NCI-H82 treated with DMSO at 0.1 percent for 48 hours (cell line): ENCODE results near the gene PRR7.

ENCODE experiments used
- DNase-seq: peaks from one replicate; lab custom pipeline; 2025; ENCODE audit not compliant: unreplicated experiment; lab: John Stamatoyannopoulos, UW

PRR7 gene

DNA sequence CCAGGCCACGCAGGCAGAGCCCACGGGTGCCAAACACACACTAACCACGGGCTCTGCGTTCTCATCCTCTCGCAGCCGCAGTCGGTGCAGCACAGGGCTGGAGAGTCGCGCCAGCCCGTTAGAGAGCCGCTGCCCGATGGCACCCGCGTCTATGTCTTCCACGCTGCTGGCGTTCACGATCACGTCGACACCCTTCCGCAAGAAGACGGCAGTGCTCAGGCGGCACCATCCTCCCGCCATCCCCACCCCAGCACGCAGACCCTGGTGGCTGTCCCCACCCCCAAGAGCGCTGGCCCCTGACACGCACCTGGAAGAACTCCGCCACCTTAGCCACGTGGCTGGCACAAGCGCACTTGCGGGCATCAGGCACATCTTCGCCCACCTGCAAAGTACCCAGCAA is 20.8 kb downstream of the PRR7 start:
- DNase-seq: no peak

DNA sequence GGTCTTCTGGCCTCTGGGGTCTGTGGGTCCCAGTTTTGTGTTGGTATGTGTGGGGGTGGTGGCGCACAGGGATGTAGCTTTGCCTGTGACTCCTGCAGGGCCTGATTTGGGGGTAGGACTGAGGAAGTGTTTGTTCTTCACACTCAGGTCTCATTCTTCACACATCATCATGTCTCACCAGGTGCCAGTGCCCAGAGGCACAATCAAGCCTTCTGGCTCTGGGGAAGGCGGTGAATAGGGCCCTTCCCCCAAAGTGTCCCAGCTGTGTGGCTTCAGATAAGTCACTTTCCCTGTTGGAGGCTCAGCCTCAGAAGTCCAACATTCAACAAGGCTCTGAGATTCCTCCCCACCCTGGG is 21.7 kb downstream of the PRR7 start:
- no peak for DNase-seq

DNA sequence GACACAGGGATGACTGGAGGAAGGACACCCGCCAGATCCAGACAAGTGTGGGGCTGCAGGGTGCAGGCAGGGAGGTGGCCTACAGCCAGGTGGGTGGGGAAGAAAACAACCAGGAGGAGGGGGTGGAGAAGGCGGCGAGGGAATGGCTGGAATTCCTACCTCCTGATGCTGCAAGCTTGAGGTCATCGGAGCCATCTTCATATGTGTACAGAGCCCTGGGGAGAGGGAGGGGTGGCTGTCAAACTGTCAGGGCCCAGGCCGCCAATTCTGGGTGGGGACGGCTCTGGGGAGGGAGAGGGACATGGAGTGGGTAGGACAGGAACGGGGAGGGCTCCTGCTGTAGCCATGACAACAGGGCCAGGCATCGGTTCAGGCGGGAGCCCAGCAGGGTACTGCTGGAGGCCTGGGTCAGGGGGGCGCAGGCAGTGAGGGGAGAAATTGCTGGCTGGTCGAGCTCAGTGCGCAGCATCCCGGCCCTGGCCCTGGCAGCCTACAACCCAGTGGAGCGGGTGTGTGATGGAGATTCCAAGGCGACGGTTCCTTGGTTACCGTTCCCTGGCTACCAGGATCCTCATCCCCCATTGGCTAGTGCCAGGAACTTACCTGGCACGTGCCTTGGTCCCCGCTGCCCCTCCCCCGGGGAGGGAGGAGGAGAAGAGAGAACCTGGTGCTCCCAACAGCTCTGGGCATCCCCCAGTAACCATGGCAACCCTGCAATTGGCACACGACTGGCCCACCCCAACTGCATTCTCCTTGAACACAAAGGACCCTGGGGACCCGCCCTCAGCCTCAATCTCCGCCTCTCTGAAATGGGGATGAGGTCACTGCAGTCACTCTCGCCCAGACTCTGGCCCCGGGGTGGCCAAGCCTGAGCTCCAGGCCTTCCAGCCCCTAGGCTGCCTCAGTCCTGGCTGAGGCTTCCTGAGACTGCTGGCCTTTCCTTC is 22.3 kb downstream of the PRR7 start:
- DNase-seq: no peak

DNA sequence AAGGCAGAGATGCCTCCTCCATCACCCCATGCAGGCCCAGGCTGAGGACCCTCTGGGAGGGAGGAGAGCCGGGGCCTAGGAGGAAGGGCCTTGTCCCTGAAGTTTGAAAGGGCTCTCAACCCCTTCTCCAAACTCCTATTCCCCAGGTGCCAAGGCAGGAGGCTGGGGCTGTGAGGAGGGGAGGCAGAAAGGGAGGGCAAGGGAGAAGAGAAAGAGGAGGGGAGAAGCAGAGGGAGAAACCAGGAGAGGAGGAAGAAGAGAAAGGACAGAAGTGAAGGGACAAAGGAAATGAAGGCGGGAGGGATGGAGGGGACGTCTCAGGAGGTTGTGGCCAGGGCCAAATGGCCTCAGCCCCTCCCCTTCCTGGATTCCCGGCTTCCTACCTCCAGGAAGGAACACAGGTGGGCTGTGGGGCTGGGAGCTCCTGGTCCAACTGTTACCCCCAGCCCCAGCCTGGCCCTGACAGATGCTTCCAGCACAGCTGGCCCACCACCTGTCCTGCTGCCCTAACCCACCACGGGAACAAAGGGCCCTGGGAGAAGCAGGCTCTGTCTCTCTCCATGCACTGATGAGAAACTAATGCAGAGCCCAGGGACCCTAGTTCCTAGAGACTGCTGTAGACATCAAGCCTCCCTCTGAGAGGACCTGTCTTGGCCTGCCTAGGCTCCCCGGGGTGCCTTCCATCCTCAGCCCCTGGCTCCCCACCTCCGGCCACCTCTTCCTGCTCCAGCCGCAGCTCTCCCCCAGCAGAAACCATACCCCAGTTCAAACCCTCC is 23.3 kb downstream of the PRR7 start:
- no peak for DNase-seq

DNA sequence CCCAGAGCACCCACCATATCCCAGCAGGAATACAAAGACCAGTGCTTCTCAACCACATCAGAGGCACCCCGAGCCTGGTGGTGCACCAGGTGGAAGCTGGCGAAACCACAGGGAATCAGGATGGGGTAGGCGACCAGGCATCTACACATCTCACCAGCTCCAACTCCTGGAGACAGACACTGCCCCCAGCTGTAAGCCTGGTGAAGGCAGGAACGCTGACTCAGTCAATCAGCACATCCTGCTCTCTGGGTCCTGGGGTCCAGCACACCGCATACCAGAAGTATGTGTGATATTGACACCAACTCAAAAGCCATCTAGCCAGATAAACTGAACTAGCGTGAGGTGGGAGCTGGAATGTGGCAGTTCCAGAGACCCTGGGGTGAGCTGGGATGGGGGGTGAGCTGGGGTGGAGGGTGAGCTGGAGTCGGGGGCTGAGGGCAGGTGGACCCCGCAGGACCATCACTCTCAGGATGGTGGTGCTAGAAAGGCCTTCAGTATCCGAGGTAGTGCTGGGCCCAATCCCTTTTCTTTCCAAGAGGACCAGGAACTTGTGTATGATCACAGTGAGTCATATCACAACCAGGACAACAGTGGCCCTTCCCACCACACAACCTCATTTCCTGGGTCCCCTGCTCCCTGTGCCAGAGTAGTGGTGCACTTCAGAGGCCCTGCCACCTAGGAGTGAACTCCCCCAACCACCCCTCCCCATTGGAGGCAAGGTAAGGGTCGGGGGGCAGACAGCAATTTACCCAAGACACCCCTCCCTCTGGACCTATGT is 24.3 kb downstream of the PRR7 start:
- DNase-seq: no peak

DNA sequence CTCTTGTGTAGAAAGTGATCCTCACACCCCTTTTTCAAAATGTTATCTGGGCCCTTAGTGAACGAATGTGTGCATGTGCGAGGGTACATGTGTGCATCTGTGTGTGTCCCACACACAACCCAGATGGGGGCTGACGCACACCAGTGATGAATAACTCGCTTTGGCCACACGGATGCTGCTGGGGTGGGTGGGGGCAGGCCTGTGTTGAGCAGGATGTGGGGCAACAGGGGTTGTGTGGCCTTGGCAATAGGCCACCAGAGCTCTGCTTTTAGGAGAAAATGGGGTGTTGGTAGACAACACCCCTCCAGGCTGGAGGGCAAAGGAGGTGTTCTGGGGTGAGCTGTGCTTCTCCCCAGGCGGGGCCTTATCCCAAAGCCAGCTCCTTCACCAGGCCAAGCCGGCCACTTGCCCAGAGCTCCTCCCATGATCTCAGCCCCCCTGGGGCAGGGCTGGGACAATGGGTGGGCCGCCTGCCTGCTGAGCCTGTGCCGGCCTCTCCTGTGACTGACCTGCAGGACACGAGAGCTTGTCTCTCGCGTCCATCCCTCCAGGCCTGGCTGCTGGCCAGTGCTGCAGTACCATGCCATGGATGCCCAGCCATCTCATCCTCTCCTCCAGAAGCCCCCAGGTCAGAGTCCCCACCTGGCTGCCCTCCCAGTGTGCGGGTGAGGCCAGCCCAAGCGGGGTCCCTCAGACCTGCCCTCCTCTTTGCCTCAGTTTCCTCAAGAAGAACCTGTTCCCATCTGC is 25.2 kb downstream of the PRR7 start:
- no peak for DNase-seq

DNA sequence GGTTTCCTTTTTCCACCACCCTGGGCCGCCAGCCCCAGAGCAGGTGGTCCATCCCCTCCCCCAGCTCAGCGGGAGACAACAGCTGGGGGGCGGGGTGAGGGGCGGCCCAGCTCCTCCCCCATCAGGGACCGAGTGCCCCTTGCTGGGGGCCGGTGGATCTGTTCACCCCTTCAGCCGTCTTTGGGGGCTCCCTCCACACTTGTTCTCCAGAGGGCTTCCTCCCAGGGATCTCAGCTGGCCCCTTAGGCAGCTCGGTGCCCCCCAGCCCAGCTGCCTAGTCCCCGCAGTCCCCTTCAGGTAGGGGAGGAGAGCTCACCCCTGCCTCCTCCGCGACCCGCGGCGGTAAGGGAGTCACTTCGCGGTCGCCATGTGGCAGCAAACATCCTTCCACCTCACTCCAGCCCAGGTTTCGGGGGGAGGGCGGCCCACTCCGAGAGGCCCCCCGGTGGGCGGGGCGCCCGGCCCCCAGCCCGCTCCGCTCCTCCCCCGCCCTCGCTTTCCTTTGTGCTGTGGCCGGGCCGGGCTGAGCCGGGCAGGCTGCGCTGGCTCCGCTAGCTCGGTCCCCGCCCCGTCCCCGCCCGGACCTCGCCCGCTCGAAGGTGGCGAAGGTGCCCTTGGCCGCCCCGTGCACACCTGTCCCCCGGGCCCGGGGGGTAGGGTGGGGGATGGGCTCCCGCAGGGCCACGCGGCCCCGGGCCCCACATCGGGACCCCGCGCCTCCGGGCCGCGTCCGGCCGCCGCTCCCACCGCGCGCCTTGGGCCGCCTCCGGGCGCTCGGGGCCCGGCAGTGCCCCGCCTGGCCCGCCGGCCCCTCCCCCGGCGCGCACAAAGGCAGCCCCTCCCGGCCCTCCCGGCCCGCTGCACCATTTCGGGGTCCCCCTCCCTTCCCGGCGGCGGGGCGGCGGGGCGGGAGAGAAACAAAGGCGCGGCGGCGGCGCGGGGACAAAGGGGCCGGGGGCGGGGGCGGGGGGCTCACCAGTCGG is 26.1 kb downstream of the PRR7 start:
- DNase-seq: peak; percentile 36

DNA sequence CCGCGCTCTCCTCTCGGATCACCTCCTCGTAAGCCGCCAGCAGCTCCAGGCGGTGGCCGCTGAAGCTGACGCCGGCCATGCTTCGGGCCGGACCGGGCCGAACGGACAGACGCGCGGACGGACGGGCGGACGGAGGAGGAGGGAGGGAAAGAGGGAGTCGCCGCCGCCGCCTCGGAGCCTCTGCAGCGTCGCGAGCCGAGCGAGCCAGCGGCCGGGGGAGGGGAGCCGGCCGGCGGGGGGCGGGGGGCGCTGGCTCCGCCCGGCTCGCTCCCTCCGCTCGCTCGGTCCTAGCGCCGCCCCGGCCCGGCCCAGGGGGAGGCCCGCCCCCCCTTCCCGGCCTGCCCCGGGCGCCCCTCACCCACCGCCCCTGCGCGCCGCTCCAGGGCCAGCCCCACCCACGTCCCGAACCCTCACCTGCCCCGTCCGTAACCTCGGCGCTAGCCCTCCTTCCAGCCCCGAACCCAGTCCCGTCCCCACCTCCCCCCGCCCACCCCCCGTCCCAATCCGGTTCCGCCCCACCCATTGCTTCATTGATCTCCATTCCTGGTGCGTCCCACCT is 26.9 kb downstream of the PRR7 start, which contains the start of gene DBN1:
DBN1 (minus strand) TSS at position 192 of the 559 bp plus-strand sequence; CDS start at position 79, 113 bp downstream.
- DNase-seq: peak; percentile 23

DNA sequence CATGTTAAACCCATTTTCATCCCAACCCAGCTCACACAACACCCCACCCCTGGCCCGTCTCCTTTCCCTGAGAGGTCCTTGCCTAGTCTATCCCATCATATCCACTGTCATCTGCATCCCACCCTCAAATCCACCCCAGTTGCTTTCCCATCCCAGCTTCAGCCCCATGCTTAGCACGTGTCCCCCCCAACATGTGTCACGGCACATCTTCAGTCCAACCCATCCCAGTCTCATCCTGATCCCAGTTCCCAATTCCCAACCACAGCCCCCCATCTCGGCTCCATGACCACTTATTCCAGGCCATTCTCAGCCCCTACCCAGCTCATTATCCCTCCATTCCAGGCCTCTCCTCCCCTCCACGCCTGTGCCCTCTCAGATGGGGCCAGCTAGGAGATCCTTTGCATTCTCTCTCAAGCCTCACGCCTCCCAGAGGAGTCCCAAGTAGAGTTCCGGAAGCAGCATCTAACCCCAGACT is 27.4 kb downstream of the PRR7 start:
- no peak for DNase-seq

DNA sequence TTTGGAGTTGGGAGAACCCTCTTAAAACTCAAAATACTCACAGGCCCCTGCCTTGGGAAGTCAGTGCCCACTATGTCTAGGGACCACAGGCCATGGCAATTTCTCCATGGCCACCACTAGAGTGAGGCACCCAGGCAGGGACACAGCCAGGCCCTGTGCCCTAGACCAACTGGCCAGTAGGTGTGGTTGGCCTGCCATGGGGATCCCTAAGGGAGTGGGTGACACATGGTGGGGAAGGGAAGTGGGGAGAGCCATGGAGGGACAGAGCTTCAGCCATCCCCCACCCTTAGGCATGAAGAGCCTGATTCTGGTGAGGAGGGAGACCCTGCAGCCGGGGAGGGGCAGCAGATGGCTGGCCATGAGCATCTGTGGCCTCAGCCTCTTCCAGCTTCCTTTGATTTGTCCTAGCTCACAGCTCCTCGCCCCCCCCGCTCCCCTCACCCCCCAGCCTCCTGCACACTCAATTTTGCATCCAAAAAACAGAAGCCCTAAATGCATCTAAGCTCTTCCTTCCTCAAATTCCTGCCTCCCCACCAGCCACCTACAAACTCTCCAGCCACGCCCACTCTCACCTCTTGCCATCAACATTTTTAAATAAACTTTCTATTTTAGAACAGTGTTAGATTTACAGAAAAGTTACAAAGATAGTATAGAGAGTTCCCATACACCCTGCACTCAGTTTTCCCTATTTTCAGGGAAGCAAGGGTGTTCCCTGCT is 28.4 kb downstream of the PRR7 start:
- peak; percentile 7 for DNase-seq

DNA sequence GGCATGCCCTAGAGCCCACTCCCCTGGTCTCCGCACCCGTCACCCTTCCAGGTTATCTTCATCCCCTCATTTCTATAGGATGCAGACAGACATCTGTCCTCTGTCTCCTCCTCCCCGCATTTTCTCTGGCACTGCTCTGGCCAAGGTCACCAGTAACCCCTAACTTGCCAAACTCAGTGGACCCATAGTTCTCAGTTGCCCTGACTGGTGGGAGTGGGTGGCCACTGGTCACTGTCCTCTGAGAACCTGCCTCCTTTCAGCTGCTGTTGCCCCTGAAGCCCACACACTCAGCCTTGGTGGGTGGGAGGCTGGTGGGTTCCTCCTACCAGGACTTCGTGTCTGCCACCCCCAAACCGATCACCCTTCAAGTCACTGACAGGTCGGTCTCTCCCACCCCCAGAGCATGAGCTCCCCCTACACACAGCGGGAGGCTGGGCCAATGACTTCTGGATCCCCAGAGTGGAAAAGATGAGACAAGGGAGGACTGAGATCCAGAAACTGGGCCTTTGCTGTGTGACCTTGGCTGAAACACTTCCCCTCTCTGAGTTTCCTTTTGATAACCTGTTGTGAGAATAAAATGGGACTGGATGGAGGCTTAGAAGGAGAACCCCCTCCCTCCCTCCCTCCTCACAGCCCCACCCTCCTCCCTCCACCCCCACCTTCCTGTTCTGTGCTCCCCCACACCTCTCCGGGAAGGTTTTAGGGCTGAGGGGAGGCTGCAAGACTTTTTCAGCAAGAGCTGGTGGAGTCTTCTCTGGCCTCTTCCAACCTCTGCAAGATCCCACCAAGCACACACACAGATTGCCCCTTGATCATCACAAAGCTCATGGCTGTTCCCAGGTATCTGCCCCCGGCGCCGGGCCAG is 29.2 kb downstream of the PRR7 start:
- no peak for DNase-seq

DNA sequence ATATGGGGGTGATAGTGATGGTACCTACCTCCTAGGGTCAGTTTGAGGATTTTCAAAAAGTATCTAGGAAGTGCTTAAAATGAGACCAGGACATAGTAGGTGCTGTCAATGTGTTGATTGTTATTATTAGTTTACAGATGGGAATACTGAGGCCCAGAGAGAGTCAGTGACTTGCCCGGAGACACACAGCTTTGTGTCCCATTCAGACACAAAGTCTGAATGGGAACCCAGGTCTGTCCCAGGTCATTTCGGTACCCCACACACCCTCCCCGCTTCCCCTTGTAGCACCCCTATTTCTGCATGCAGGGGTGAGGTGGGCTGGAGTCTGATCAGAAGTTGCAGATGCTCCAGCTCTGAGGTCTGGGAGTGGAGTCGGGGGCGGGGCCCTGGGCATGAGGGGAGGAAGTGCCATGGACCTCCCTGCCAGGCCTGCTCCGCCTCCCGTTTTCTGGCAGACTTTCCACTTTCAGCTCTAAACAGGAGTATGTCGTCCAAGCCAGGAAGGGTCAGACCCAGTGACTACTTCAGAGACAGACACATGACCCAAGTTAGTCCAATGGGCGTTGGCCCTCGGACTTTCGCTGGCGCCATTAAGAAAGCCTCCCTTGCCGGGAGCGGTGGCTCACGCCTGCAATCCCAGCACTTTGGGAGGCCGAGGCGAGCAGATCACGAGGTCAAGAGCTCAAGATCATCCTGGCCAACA is 30.1 kb downstream of the PRR7 start:
- no peak for DNase-seq

DNA sequence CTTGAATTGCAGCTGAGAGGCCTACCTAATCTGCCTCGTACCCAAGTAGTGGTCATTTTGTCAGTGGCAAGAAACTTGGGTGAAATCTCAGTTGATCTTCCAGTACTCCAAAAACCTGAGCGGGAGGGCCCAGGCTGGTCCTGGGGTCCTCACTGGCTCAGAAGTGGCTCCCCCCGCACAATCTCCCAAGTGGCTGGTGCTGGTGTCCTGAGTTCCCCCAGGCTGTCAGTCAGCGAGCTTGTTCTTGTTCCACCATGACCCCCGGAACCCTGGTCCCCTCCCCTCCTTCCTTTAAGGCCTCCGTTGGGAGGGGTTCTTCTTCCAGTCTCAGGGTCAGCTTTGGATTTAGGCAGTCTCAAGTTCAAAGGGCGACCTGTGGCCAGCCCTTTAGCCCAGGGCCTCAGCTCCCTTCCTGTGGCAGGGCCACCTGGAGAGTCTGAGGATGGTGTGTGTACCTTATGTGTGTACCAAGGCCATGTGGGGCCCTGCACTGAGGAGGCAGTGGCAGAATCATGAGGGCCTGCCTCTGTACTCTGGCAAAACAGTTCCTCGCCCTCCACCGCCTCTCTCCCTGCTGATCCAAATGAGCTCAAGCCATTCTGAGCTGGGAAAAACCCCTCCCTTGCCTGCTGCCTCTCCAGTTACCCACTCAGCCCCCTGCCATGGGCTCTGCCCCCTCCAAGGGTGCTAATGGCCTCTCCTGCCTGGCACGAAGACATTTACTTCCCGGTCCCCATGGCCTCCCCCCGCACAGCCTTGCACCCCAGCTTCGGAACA is 31.3 kb downstream of the PRR7 start:
- DNase-seq: no peak

DNA sequence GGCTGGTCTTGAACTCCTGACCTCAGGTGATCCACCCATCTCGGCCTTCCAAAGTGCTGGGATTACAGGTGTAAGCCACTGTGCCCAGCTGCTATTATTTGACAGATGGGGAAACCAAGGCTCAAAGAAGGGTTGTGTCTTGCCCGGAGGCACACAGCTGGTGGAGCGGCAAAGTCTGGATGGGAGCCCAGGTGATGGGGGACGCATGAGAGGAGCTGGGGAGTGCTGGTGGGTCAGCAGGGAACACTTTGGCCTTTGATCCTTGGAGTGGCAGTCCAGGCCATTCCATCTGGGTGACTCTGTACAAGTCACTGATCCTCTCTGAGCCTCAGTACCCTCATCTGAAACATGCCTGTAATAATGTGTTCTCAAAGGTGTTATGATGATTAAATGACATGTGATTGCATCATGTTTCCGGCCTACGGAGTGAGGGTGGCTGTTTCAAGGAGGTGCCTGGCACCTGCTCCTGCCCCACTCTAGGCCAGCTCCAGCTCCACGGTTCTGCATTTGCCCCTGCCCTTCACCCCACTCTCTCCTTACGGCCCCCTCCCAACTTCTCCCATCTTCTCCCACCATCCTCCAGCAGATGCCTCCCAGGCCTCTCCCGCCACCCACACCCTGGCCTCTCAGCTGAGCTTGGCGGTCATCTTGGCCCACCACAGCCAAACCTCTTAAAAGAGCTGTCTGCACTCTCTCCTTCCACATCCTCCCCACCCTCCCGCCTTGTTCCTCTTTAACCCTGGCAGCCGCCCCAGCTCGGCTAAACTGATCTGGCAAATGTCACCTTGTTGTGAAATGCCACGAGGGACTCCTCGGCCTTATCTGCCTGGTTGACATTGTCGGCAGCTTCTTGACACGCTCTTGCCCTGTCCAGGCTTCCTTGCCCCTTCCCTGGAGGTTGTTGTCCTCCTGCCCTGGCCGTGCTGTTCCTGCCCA is 32.4 kb downstream of the PRR7 start:
- DNase-seq: no peak

DNA sequence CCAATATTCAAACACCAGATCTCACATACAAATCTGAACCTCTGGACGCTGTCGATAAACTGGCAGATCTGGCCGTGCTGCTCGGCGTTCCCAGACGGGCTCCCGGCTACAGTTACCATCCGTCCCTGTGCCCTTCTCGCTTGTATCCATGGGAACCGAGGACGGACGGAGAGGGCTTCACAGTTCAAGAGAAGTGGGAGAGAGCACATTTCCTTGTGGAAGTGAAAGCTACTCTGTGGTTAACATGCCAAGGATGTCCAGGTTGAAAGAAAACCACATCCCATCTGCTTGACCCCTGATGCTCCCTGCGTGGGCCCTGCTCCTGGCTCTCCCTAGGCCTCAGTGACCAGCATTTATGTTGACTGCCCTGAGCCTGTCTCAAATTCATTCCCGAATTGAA is 33.2 kb downstream of the PRR7 start:
- no peak for DNase-seq
